HepG2 (cell line): ENCODE data around the gene BRAT1. TPM values are rescaled to one million over a fixed set of nuclear protein-coding genes. Genes with fewer than 3 reads are reported as not detected.

Source experiments
- AKAP8 ChIP-seq: sonication (generic); formaldehyde crosslinking; IDR thresholded peaks from 2 replicates; pipeline ENCODE4 v1.5.1; 2020; ENCODE audit warnings: mild to moderate bottlenecking, missing genetic modification reagents
- ARID4A ChIP-seq: sonication (generic); formaldehyde crosslinking; IDR thresholded peaks from 2 replicates; pipeline ENCODE4 v1.5.0; 2020; ENCODE audit warnings: mild to moderate bottlenecking, missing genetic modification reagents, borderline replicate concordance
- BRD4 ChIP-seq: sonication (generic); formaldehyde crosslinking; IDR thresholded peaks from 2 replicates; pipeline ENCODE4 v1.4.0; 2020; ENCODE audit warnings: missing genetic modification reagents
- DNMT1 ChIP-seq: sonication (generic); formaldehyde crosslinking; IDR thresholded peaks from 2 replicates; pipeline ENCODE4 v1.5.1; 2020; ENCODE audit warnings: mild to moderate bottlenecking, missing genetic modification reagents
- RBM22 ChIP-seq: fragments of 200-400 bp; formaldehyde crosslinking; optimal IDR thresholded peaks from 2 replicates; pipeline ENCODE3; 2017; ENCODE audit warnings: mild to moderate bottlenecking, low read length, moderate library complexity
- SKIL ChIP-seq: sonication (generic); formaldehyde crosslinking; IDR thresholded peaks from 2 replicates; pipeline ENCODE4 v1.8.0; 2022; ENCODE audit warnings: missing genetic modification reagents, mild to moderate bottlenecking, moderate library complexity, borderline replicate concordance
- SMAD3 ChIP-seq: sonication (generic); formaldehyde crosslinking; IDR thresholded peaks from 2 replicates; pipeline ENCODE4 v1.4.0; 2020; ENCODE audit warnings: missing genetic modification reagents
- TERF1 ChIP-seq: sonication (generic); formaldehyde crosslinking; IDR thresholded peaks from 2 replicates; pipeline ENCODE4 v1.8.0; 2022; ENCODE audit warnings: mild to moderate bottlenecking, missing genetic modification reagents, moderate library complexity
- ZBTB10 ChIP-seq: sonication (generic); formaldehyde crosslinking; IDR thresholded peaks from 2 replicates; pipeline ENCODE4 v1.4.0; 2020; ENCODE audit warnings: missing genetic modification reagents, borderline replicate concordance
- ZBTB49 ChIP-seq: sonication (generic); formaldehyde crosslinking; IDR thresholded peaks from 2 replicates; pipeline ENCODE4 v1.4.0; 2020; ENCODE audit warnings: missing genetic modification reagents, borderline replicate concordance
- ZNF598 ChIP-seq: sonication (generic); formaldehyde crosslinking; IDR thresholded peaks from 2 replicates; pipeline ENCODE4 v1.5.1; 2020; ENCODE audit warnings: mild to moderate bottlenecking, missing genetic modification reagents, borderline replicate concordance
- ZSCAN20 ChIP-seq: sonication (generic); formaldehyde crosslinking; IDR thresholded peaks from 2 replicates; pipeline ENCODE4 v1.4.0; 2020; ENCODE audit warnings: missing genetic modification reagents, mild to moderate bottlenecking, borderline replicate concordance
- ZSCAN5A ChIP-seq: sonication (generic); formaldehyde crosslinking; IDR thresholded peaks from 2 replicates; pipeline ENCODE4 v1.8.0; 2022; ENCODE audit warnings: mild to moderate bottlenecking, missing genetic modification reagents, borderline replicate concordance
- polyA plus RNA-seq, 8 experiments: library from polyadenylated mRNA; depleted of rRNA in 3 of 8; stranded (reverse) in 7 of 8; unstranded in 1 of 8; fragments of >200 nt; fragmentation: Illumina TruSeq in 4 of 8; extraction: Trizol in 4 of 8; gene quantifications; 2 replicates each; pipeline versions ENCODE4 v1.2.1 to v1.2.3, GENCODE V29; 2011 to 2016; ENCODE audit warnings: low read depth in 4 of 8, missing spikeins in 1 of 8, mixed read lengths in 1 of 8; ENCODE audit not compliant: insufficient read depth in 1 of 8
- total RNA-seq, 5 experiments: library from RNA; depleted of rRNA; stranded (reverse); fragments of >200 nt; fragmentation: Illumina TruSeq; extraction: Trizol; gene quantifications; 2 replicates each; pipeline ENCODE4 v1.2.3, GENCODE V29; 2016; ENCODE audit warnings: low read depth in 1 of 5

BRAT1 gene
- total and polyA plus RNA-seq, 2 of the 13 experiments (the other 11 are each of a cell fraction or from before 2014, with no cell fraction given), result 10.2 to 20.3 TPM

GRCh38 chr7:2567679-2568278, 12.5 kb upstream of the BRAT1 start (continued):
- no peak for TF ChIP-seq ARID4A (CRISPR knock-in tag)
- no peak for TF ChIP-seq TERF1 (CRISPR knock-in tag)
- TF ChIP-seq DNMT1 (CRISPR knock-in tag), result 0 out of 2 replicates have a peak, but pooled peaks have one; percentile 29
- TF ChIP-seq ZNF598 (CRISPR knock-in tag), result no peak
- no peak for TF ChIP-seq BRD4 (CRISPR knock-in tag)
- no peak for TF ChIP-seq SKIL
- no peak for TF ChIP-seq ZSCAN20 (CRISPR knock-in tag)
- TF ChIP-seq ZSCAN5A (CRISPR knock-in tag), result no peak
- TF ChIP-seq ZBTB10, result no peak
- TF ChIP-seq AKAP8 (CRISPR knock-in tag), result no peak
- no peak for TF ChIP-seq ZBTB49 (CRISPR knock-in tag)
- no peak for TF ChIP-seq RBM22
- TF ChIP-seq SMAD3, result no peak
